Measurements from ENCODE around the gene CD79A. TPM values are rescaled to one million over a fixed set of nuclear protein-coding genes. Genes with fewer than 3 reads are reported as not detected.

CD79A gene
- total and polyA plus RNA-seq, 2 donors (not counting 3 experiments of a cell fraction or from before 2014, with no cell fraction given), result 0.32 TPM; not detected in 1

- H3K79me2 ChIP-seq (ENCODE audit: control insufficient read depth, insufficient read depth, low read length), result peaks cover 18% of the 10 kb centered on the region
- ChIA-PET CTCF (interaction anchor here (1.1 to 1.6 kb wide), 2 partner anchors 9 to 17 kb away, joined by 3 to 5 read pairs; no protein-coding TSS in a partner anchor), POLR2A (no interaction called here)
- no TSS peak for BruUV-seq (replicated peaks)
- no peaks in the 10 kb centered on the region for H3K9me1 ChIP-seq (replicated peaks; ENCODE audit: control insufficient read depth, extremely low read depth, insufficient read depth, low read length)
- H4K20me1 ChIP-seq (replicated peaks; ENCODE audit: control insufficient read depth, extremely low read depth, insufficient read depth, low read length), result no peaks in the 10 kb centered on the region
- H3K9me3 ChIP-seq (replicated peaks; ENCODE audit: control insufficient read depth, insufficient read depth, low read length), result no peaks in the 10 kb centered on the region
- no peaks in the 10 kb centered on the region for H3K27me3 ChIP-seq (ENCODE audit: control insufficient read depth in 2 of 2, insufficient read depth in 2 of 2, low read length in 2 of 2)
- no peak overlapping the region for H3K9ac ChIP-seq (replicated peaks; ENCODE audit: extremely low read depth, insufficient read depth, low read length)
- FAIRE-seq, result no peak
- no peak overlapping the region for H2AFZ ChIP-seq (ENCODE audit: low read depth, low read length)
- TF ChIP-seq FOS (IDR thresholded peaks at IDR 0.05; ENCODE audit: borderline replicate concordance, insufficient read depth, low read length) (no peak), EZH2 (IDR thresholded peaks at IDR 0.05; ENCODE audit: borderline replicate concordance, low read depth, low read length, severe bottlenecking) (no peak), MYC (IDR thresholded peaks at IDR 0.05; ENCODE audit: low read depth, low read length) (no peak), GATA2 (IDR thresholded peaks at IDR 0.05; ENCODE audit: insufficient read depth, insufficient read length, low read depth, low read length) (no peak), POLR2AphosphoS5 (IDR thresholded peaks at IDR 0.05; ENCODE audit: insufficient read depth, low read depth, low read length) (no peak), POLR2A (IDR thresholded peaks at IDR 0.05; ENCODE audit: low read depth, low read length) (no peak), MAX (IDR thresholded peaks at IDR 0.05; ENCODE audit: insufficient read depth, insufficient read length) (no peak), JUN (IDR thresholded peaks at IDR 0.05; ENCODE audit: borderline replicate concordance, insufficient read depth, insufficient read length, low read depth) (no peak)
- TF ChIP-seq, protein P1, sequence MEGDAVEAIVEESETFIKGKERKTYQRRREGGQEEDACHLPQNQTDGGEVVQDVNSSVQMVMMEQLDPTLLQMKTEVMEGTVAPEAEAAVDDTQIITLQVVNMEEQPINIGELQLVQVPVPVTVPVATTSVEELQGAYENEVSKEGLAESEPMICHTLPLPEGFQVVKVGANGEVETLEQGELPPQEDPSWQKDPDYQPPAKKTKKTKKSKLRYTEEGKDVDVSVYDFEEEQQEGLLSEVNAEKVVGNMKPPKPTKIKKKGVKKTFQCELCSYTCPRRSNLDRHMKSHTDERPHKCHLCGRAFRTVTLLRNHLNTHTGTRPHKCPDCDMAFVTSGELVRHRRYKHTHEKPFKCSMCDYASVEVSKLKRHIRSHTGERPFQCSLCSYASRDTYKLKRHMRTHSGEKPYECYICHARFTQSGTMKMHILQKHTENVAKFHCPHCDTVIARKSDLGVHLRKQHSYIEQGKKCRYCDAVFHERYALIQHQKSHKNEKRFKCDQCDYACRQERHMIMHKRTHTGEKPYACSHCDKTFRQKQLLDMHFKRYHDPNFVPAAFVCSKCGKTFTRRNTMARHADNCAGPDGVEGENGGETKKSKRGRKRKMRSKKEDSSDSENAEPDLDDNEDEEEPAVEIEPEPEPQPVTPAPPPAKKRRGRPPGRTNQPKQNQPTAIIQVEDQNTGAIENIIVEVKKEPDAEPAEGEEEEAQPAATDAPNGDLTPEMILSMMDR (IDR thresholded peaks at IDR 0.05; ENCODE audit: extremely low read depth in 1 of 2, insufficient read depth in 1 of 2, low read depth in 1 of 2, low read length in 2 of 2), result no peak
- no peak overlapping the region for H3K4me2 ChIP-seq (ENCODE audit: insufficient read depth, low read length)
- dilution Hi-C loops (cut with MboI; ENCODE audit: extremely low pct_ligation_motif_present, low sequenced_read_pairs), result no loop called here
- intact Hi-C loops (cut with micrococcal nuclease), result no loop called here
- no peak for DNase-seq (ENCODE audit: low read depth, low spot score)
- no peak overlapping the region for H3K4me3 ChIP-seq (replicated peaks in 1 of 3; ENCODE audit: insufficient read depth in 1 of 3, low read depth in 1 of 3, low read length in 3 of 3)
- H3K4me1 ChIP-seq (ENCODE audit: control insufficient read depth, extremely low read depth, insufficient read depth, low read length), result peaks cover 11% of the 10 kb centered on the region
- H3K27ac ChIP-seq (ENCODE audit: insufficient read depth, low read depth, low read length), result no peak overlapping the region
- peaks cover 4 to 18% of the 10 kb centered on the region in 2 experiments for H3K36me3 ChIP-seq (ENCODE audit: control insufficient read depth in 2 of 2, extremely low read depth in 1 of 2, insufficient read depth in 2 of 2, low read length in 2 of 2)
Measured at GRCh38 chr19:41889896-41890295, 12.8 kb downstream of the CD79A start.
